Trophoblast cell (in vitro differentiated cells and primary cell): ENCODE data around the gene C16orf95.
A peak's percentile ranks its signal among the peaks of the same experiment; 100 is the strongest.

Experiments used
- DNase-seq, 2 donors: peaks; one replicate each; pipeline ENCODE4 v3.0.0-alpha.2; 2016
- H2AFZ ChIP-seq: 2 replicates; pipeline ENCODE4 v1.6.1; 2013; ENCODE audit warnings: low read length, moderate library complexity, mild to moderate bottlenecking; ENCODE audit not compliant: insufficient read depth, poor library complexity
- H2AK5ac ChIP-seq: 2 replicates; pipeline ENCODE4 v1.6.1; 2013; ENCODE audit warnings: mild to moderate bottlenecking, low read length
- H2BK120ac ChIP-seq: 2 replicates; pipeline ENCODE4 v1.6.1; 2013; ENCODE audit warnings: low read length, mild to moderate bottlenecking, moderate library complexity; ENCODE audit not compliant: insufficient read depth, poor library complexity
- H2BK12ac ChIP-seq: 2 replicates; pipeline ENCODE4 v1.6.1; 2013; ENCODE audit warnings: mild to moderate bottlenecking, low read length, moderate library complexity
- H2BK5ac ChIP-seq: 2 replicates; pipeline ENCODE4 v1.6.1; 2013; ENCODE audit warnings: low read length, low read depth, moderate library complexity, mild to moderate bottlenecking; ENCODE audit not compliant: poor library complexity
- H3K14ac ChIP-seq: 2 replicates; pipeline ENCODE4 v1.6.1; 2013; ENCODE audit warnings: mild to moderate bottlenecking, low read length
- H3K18ac ChIP-seq: 2 replicates; pipeline ENCODE4 v1.6.1; 2013; ENCODE audit warnings: mild to moderate bottlenecking, low read length
- H3K23ac ChIP-seq: 2 replicates; pipeline ENCODE4 v1.6.1; 2013; ENCODE audit warnings: low read length
- H3K27ac ChIP-seq: 2 replicates; pipeline ENCODE4 v1.5.1; 2013; ENCODE audit warnings: low read depth, mild to moderate bottlenecking, inconsistent platforms, low read length, moderate library complexity
- H3K27me3 ChIP-seq: 2 replicates; pipeline ENCODE4 v1.6.1; 2013; ENCODE audit warnings: inconsistent platforms, mild to moderate bottlenecking, low read length, moderate library complexity; ENCODE audit not compliant: insufficient read depth
- H3K36me3 ChIP-seq, 2 experiments: 1 replicate in 1 of 2; 2 replicates in 1 of 2; pipeline ENCODE4 v1.6.1; 2013; ENCODE audit warnings: low read length in 2 of 2, mild to moderate bottlenecking in 2 of 2, moderate library complexity in 1 of 2; ENCODE audit not compliant: insufficient read depth in 2 of 2, control insufficient read depth in 1 of 2
- H3K4ac ChIP-seq: 2 replicates; pipeline ENCODE4 v1.6.1; 2013; ENCODE audit warnings: low read depth, mild to moderate bottlenecking, low read length, moderate library complexity
- H3K4me1 ChIP-seq, 2 experiments: 1 replicate in 1 of 2; 2 replicates in 1 of 2; pipeline ENCODE4 v1.6.1; 2013; ENCODE audit warnings: low read length in 2 of 2, mild to moderate bottlenecking in 2 of 2, moderate library complexity in 1 of 2; ENCODE audit not compliant: insufficient read depth in 2 of 2, control insufficient read depth in 1 of 2
- H3K4me2 ChIP-seq: 2 replicates; pipeline ENCODE4 v1.6.1; 2013; ENCODE audit warnings: inconsistent platforms, mild to moderate bottlenecking, low read length, moderate library complexity
- H3K4me3 ChIP-seq: 2 replicates; pipeline ENCODE4 v1.5.1; 2013; ENCODE audit warnings: mild to moderate bottlenecking, low read depth, low read length, inconsistent platforms
- H3K79me1 ChIP-seq: one replicate; pipeline ENCODE4 v1.6.1; 2013; ENCODE audit warnings: low read length
- H3K79me2 ChIP-seq: 2 replicates; pipeline ENCODE4 v1.6.1; 2013; ENCODE audit warnings: low read length, mild to moderate bottlenecking; ENCODE audit not compliant: control insufficient read depth, insufficient read depth, poor library complexity
- H3K9ac ChIP-seq: 2 replicates; pipeline ENCODE4 v1.6.1; 2013; ENCODE audit warnings: mild to moderate bottlenecking, low read length
- H3K9me3 ChIP-seq: 2 replicates; pipeline ENCODE4 v1.6.1; 2013; ENCODE audit warnings: low read depth, mild to moderate bottlenecking, control low read depth, inconsistent platforms, low read length; ENCODE audit not compliant: insufficient read depth
- H4K12ac ChIP-seq: 2 replicates; pipeline ENCODE4 v1.6.1; 2013; ENCODE audit warnings: low read depth, mild to moderate bottlenecking, low read length, moderate library complexity
- H4K8ac ChIP-seq: 2 replicates; pipeline ENCODE4 v1.6.1; 2013; ENCODE audit warnings: low read depth, mild to moderate bottlenecking, low read length, moderate library complexity
- H4K91ac ChIP-seq: one replicate; pipeline ENCODE4 v1.6.1; 2013; ENCODE audit warnings: low read depth, mild to moderate bottlenecking, low read length, moderate library complexity
- WGBS: extraction: QIAGEN DNeasy Blood & Tissue Kit; methylation state at CpG from one replicate; pipeline ENCODE4 v1.1.7; 2013; ENCODE audit warnings: missing lambda C conversion rate; ENCODE audit not compliant: insufficient read length, insufficient coverage; ENCODE audit errors: extremely low coverage; 5-methylcytosine and 5-hydroxymethylcytosine counted together

C16orf95 gene

DNA sequence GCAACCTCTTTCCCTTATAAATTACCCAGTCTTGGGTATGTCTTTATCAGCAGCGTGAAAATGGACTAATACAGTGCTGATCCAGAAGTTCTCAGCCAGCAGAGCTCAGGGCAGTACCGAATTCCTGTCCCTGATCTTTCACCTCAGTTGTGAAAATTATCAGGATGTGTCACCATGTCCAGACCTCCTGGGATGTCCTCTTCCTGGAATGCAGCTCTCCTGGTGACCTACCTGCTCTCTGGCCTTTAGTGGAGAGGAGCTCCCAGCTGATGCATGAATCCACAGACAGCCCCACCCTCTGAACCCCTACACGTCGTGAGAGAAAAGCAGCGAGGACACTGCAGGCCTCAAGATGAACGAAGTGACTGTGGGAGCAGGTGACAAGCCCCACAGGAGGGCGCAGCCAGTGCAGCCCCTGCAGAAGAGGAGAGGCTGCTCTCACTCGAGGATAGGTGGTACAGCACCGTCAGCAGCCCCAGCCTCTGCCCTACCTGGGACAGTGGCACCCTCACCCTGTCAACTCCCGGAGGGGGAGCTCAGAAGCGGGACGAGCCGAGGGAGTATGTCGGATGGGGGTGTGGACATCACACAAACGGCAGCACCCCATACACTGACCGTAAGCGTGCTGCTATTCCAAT lies 22.0 kb upstream of the C16orf95 start:
- H3K36me3 ChIP-seq = peaks cover 35 to 40% of the 10 kb centered on the region in 2 experiments
- H2AK5ac ChIP-seq = no peak overlapping the region
- H3K4me2 ChIP-seq = no peak overlapping the region
- H3K14ac ChIP-seq = no peak overlapping the region
- H3K23ac ChIP-seq = no peak overlapping the region
- no peak overlapping the region for H4K8ac ChIP-seq
- H2BK5ac ChIP-seq = no peak overlapping the region
- H2BK12ac ChIP-seq = no peak overlapping the region
- H4K91ac ChIP-seq = no peak overlapping the region
- no peak overlapping the region for H3K4ac ChIP-seq
- H3K4me1 ChIP-seq = no peaks in the 10 kb centered on the region
- no peak overlapping the region for H3K9ac ChIP-seq
- H3K27me3 ChIP-seq = no peaks in the 10 kb centered on the region
- no peak overlapping the region for H3K4me3 ChIP-seq
- H3K79me2 ChIP-seq = no peaks in the 10 kb centered on the region
- H3K18ac ChIP-seq = no peak overlapping the region
- H3K9me3 ChIP-seq = no peaks in the 10 kb centered on the region
- H4K12ac ChIP-seq = no peak overlapping the region
- no peak overlapping the region for H2BK120ac ChIP-seq
- H2AFZ ChIP-seq = no peak overlapping the region
- no peaks in the 10 kb centered on the region for H3K79me1 ChIP-seq
- DNase-seq = peak in 1 of 2 donors; percentile 43
- WGBS = no CpG with 5 or more reads among the region's 17 CpGs
- H3K27ac ChIP-seq = no peak overlapping the region

DNA sequence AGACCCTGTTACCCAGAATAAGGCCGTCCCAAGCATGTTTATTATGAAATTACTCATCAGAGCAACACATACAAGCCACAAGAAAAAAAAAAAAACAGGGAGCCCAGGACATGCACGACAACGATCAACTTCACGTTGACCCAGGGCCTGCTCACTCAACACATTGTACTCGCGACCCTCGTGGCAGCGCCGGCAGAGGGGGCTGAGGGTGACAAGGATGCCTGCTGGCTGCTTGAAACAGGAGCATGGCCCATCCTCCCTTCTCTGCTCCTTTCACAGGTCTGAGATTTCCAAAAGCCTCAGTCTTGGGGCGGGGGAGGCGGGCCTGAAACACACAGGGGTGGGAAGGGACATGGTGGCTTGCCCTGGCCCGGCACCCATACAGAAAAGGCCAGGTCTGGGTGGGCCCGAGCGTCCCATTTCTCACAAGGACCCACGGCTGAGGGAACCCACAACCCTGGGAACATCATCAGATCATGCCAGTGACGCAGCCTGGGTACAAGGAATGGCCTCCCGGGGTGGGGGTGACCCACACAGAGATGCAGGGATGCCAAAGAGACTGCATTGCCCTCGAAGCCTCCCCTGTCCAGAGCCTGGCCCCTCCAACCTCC lies 21.1 kb upstream of the C16orf95 start:
- H2BK12ac ChIP-seq = no peak overlapping the region
- WGBS = no CpG with 5 or more reads among the region's 18 CpGs
- H3K4me2 ChIP-seq = no peak overlapping the region
- DNase-seq = no peak
- H3K14ac ChIP-seq = no peak overlapping the region
- no peak overlapping the region for H3K4ac ChIP-seq
- H3K9me3 ChIP-seq = no peaks in the 10 kb centered on the region
- H4K91ac ChIP-seq = no peak overlapping the region
- H2BK120ac ChIP-seq = no peak overlapping the region
- no peaks in the 10 kb centered on the region for H3K79me1 ChIP-seq
- no peak overlapping the region for H4K12ac ChIP-seq
- no peak overlapping the region for H3K18ac ChIP-seq
- H3K23ac ChIP-seq = no peak overlapping the region
- no peaks in the 10 kb centered on the region for H3K79me2 ChIP-seq
- H3K4me3 ChIP-seq = no peak overlapping the region
- H2AK5ac ChIP-seq = no peak overlapping the region
- no peak overlapping the region for H3K9ac ChIP-seq
- no peak overlapping the region for H4K8ac ChIP-seq
- H3K36me3 ChIP-seq = peaks cover 41% of the 10 kb centered on the region in 2 experiments
- H2AFZ ChIP-seq = no peak overlapping the region
- no peak overlapping the region for H3K27ac ChIP-seq
- H2BK5ac ChIP-seq = no peak overlapping the region
- no peaks in the 10 kb centered on the region for H3K4me1 ChIP-seq
- H3K27me3 ChIP-seq = no peaks in the 10 kb centered on the region

- Histone ChIP-seq H3K4me3 (no peak overlapping the region), H2AK5ac (no peak overlapping the region), H4K12ac (no peak overlapping the region), H3K18ac (no peak overlapping the region), H3K27me3 (no peaks in the 10 kb centered on the region), H3K23ac (no peak overlapping the region), H3K27ac (no peak overlapping the region), H2BK120ac (no peak overlapping the region), H3K9ac (no peak overlapping the region), H4K91ac (no peak overlapping the region), H3K4me2 (no peak overlapping the region), H3K36me3 (peaks cover 34 to 36% of the 10 kb centered on the region in 2 experiments), H3K9me3 (peaks cover 2% of the 10 kb centered on the region), H3K4me1 (no peaks in the 10 kb centered on the region), H2BK5ac (no peak overlapping the region), H3K79me2 (no peaks in the 10 kb centered on the region), H3K79me1 (no peaks in the 10 kb centered on the region), H2AFZ (no peak overlapping the region), H3K4ac (no peak overlapping the region), H3K14ac (no peak overlapping the region), H2BK12ac (no peak overlapping the region), H4K8ac (no peak overlapping the region)
- WGBS = no CpG with 5 or more reads among the region's 16 CpGs
- no peak for DNase-seq
Observed at GRCh38 chr16:87337262-87337771, 20.1 kb upstream of the C16orf95 start.

- H2BK12ac ChIP-seq = no peak overlapping the region
- H2AK5ac ChIP-seq = no peak overlapping the region
- WGBS = no CpG with 5 or more reads among the region's 19 CpGs
Observed at GRCh38 chr16:87336434-87337240, 19.4 kb upstream of the C16orf95 start.

More at GRCh38 chr16:87336434-87337240, 19.4 kb upstream of the C16orf95 start:
- H3K79me1 ChIP-seq = no peaks in the 10 kb centered on the region
- H4K8ac ChIP-seq = no peak overlapping the region
- H3K79me2 ChIP-seq = no peaks in the 10 kb centered on the region
- no peak for DNase-seq
- H3K4me3 ChIP-seq = no peak overlapping the region
- H3K36me3 ChIP-seq = peaks cover 29 to 33% of the 10 kb centered on the region in 2 experiments
- no peaks in the 10 kb centered on the region for H3K4me1 ChIP-seq
- H3K9ac ChIP-seq = no peak overlapping the region
- peaks cover 2% of the 10 kb centered on the region for H3K9me3 ChIP-seq
- H3K4ac ChIP-seq = no peak overlapping the region
- no peak overlapping the region for H2AFZ ChIP-seq
- H3K18ac ChIP-seq = no peak overlapping the region
- H3K27me3 ChIP-seq = no peaks in the 10 kb centered on the region
- H2BK5ac ChIP-seq = no peak overlapping the region
- no peak overlapping the region for H3K27ac ChIP-seq
- H2BK120ac ChIP-seq = no peak overlapping the region
- no peak overlapping the region for H4K91ac ChIP-seq
- no peak overlapping the region for H3K14ac ChIP-seq
- H3K23ac ChIP-seq = no peak overlapping the region
- no peak overlapping the region for H4K12ac ChIP-seq
- H3K4me2 ChIP-seq = no peak overlapping the region
